Hepatocyte (in vitro differentiated cells): ENCODE data around the gene BTRC.

Source experiments
- CTCF ChIP-seq: fragments of 200-600 bp; sonication (generic); IDR thresholded peaks from 2 replicates; pipeline ENCODE4 v1.5.1; 2016; ENCODE audit warnings: antibody characterized with exemption, mild to moderate bottlenecking; ENCODE audit not compliant: poor library complexity
- EZH2 ChIP-seq: fragments of 200-600 bp; sonication (generic); IDR thresholded peaks from 2 replicates; pipeline ENCODE4 v1.6.1; 2016; ENCODE audit warnings: antibody characterized with exemption, mild to moderate bottlenecking, borderline replicate concordance
- EZH2phosphoT487 ChIP-seq: fragments of 200-600 bp; sonication (generic); IDR thresholded peaks from one replicate; pipeline ENCODE4 v1.6.1; 2018; ENCODE audit warnings: antibody characterized with exemption, mild to moderate bottlenecking, low read depth, moderate library complexity; ENCODE audit not compliant: unreplicated experiment, severe bottlenecking

GRCh38 chr10:101511938-101512337, 158.0 kb downstream of the BTRC start:
- TF ChIP-seq CTCF (no peak), EZH2 (no peak), EZH2phosphoT487 (no peak)
